Peyer's patch (tissue), 4 donors: ENCODE measurements around the gene EIF1.

ENCODE experiments used
- POLR2A ChIP-seq, 2 donors: fragments of 450-650 bp; IDR thresholded peaks; one replicate each; pipeline ENCODE4 v1.5.1; 2017; ENCODE audit warnings: antibody characterized with exemption in 2 of 2, mild to moderate bottlenecking in 2 of 2, moderate library complexity in 2 of 2
- TF ChIP-seq, protein P1 (sequence below), 6 experiments: fragments of 450-650 bp in 4 of 6; fragments of 200-600 bp in 2 of 6; sonication (generic) in 1 of 6; IDR thresholded peaks; one replicate each; pipeline ENCODE4 v1.5.1; 2017 to 2019; ENCODE audit warnings: antibody characterized with exemption in 6 of 6, mild to moderate bottlenecking in 3 of 6, moderate library complexity in 1 of 6

DNA sequence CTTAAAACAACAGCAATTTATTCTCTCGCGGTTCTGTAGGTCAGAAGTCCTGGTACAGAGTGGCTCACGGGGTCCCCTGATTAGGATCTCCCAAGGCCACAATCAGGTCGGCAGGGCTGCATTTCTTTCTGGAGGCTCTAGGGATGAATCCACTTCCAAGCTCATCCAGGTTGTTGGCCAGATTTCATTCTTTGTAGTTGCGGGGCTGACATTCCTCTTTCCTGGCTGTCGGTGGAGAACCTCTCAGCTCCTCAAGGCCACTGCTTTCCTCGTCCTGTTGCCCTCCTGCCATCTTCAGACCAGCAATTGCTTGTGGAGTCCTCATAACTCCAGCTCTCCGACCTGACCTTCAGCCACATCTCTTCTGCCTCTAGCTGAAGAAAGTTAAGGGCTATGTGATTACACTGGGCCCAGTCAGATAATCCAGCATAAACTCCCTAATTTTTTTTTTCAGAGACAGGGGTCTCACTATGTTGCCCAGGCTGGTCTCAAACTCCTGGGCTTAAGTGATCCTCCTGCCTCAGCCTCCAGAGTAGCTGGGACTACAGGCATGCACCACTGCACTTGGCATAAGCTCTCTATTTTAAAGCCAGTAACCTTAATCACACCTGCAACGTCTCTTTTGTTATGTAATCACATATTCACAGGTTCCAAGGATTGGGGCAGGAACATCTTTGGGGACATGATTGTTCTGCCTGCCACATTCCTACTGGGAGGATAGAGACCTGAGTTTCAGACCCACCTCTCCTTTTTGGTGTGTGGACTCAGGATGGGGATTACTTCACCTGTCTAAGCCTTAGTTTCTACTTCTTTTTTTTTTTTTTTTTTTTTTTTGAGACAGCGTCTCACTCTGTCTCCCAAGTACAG, 19.4 kb downstream of the EIF1 start:
- TF ChIP-seq, protein P1, sequence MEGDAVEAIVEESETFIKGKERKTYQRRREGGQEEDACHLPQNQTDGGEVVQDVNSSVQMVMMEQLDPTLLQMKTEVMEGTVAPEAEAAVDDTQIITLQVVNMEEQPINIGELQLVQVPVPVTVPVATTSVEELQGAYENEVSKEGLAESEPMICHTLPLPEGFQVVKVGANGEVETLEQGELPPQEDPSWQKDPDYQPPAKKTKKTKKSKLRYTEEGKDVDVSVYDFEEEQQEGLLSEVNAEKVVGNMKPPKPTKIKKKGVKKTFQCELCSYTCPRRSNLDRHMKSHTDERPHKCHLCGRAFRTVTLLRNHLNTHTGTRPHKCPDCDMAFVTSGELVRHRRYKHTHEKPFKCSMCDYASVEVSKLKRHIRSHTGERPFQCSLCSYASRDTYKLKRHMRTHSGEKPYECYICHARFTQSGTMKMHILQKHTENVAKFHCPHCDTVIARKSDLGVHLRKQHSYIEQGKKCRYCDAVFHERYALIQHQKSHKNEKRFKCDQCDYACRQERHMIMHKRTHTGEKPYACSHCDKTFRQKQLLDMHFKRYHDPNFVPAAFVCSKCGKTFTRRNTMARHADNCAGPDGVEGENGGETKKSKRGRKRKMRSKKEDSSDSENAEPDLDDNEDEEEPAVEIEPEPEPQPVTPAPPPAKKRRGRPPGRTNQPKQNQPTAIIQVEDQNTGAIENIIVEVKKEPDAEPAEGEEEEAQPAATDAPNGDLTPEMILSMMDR (IDR thresholded peaks at IDR 0.05): no peak
- no peak for TF ChIP-seq POLR2A (IDR thresholded peaks at IDR 0.05)
